Heart left ventricle (tissue), 16 donors: Measurements from ENCODE around the gene UNKL. TPM values are rescaled to one million over a fixed set of nuclear protein-coding genes. Genes with fewer than 3 reads are reported as not detected.

Experiments used
- ATAC-seq, 4 donors: fragments of 200-7000 bp; cut with Tn5 transposase; one replicate each; pipeline ENCODE4 v1.9.1; 2020 to 2022; ENCODE audit warnings: moderate library complexity in 4 of 4, mild to moderate bottlenecking in 3 of 4, moderate number of reproducible peaks in 1 of 4
- DNase-seq, 5 donors: peaks; one replicate each; pipeline ENCODE4 v3.0.0-alpha.2; 2020
- H3K27ac ChIP-seq, 12 donors: fragments of 200-600 bp; sonication (generic) in 4 of 12; one replicate each; pipeline versions ENCODE4 v1.5.0 to v1.8.0; 2016 to 2022; ENCODE audit warnings: mild to moderate bottlenecking in 2 of 12
- H3K27me3 ChIP-seq, 9 donors: fragments of 200-600 bp; sonication (generic) in 2 of 9; one replicate each; pipeline versions ENCODE4 v1.5.1 to v1.8.0; 2016 to 2022; ENCODE audit warnings: mild to moderate bottlenecking in 3 of 9
- H3K36me3 ChIP-seq, 9 donors: fragments of 200-600 bp; sonication (generic) in 2 of 9; one replicate each; pipeline versions ENCODE4 v1.5.0 to v1.8.0; 2018 to 2022; ENCODE audit warnings: mild to moderate bottlenecking in 2 of 9
- H3K4me1 ChIP-seq, 12 donors: fragments of 200-600 bp; sonication (generic) in 4 of 12; one replicate each; pipeline versions ENCODE4 v1.5.0 to v1.8.0; 2016 to 2022; ENCODE audit warnings: mild to moderate bottlenecking in 3 of 12
- H3K4me3 ChIP-seq, 12 donors: fragments of 200-600 bp; sonication (generic) in 4 of 12; one replicate each; pipeline versions ENCODE4 v1.5.0 to v1.8.0; 2017 to 2022; ENCODE audit warnings: mild to moderate bottlenecking in 9 of 12, moderate library complexity in 4 of 12
- H3K9me3 ChIP-seq, 12 donors: fragments of 200-600 bp; sonication (generic) in 4 of 12; one replicate each; pipeline versions ENCODE4 v1.5.0 to v1.8.0; 2016 to 2022; ENCODE audit warnings: mild to moderate bottlenecking in 1 of 12
- POLR2A ChIP-seq, 2 donors: fragments of 450-650 bp; IDR thresholded peaks; one replicate each; pipeline ENCODE4 v1.6.1; 2017; ENCODE audit warnings: antibody characterized with exemption in 2 of 2, mild to moderate bottlenecking in 2 of 2, moderate library complexity in 2 of 2
- WGBS, 4 donors: extraction: QIAGEN DNeasy Blood & Tissue Kit in 2 of 4; methylation state at CpG; one replicate each; pipeline versions ENCODE4 v1.1.5 to v1.1.7; 2013 to 2018; 5-methylcytosine and 5-hydroxymethylcytosine counted together
- intact Hi-C, 10 donors: fragments of 100-400 bp; cut with DNase I; formaldehyde crosslinking; loops; one replicate each; pipeline versions ENCODE4 v1.11.1 to v1.14.2; 2022
- polyA plus RNA-seq, 2 donors: library from polyadenylated mRNA; stranded (reverse); fragments of 200-250 nt; gene quantifications; one replicate each; pipeline ENCODE4 v1.2.3, GENCODE V29; 2013
- total RNA-seq, 9 donors: library from RNA; depleted of rRNA in 2 of 9; stranded (reverse); fragments of >200 nt in 2 of 9; fragmentation: NEBNext Ultra II Directional in 3 of 9; extraction: Animal tissue kit (Norgen Biotek cat#: 25700) in 3 of 9; gene quantifications; one replicate each; pipeline versions ENCODE4 v1.1.0 to v1.2.4, GENCODE V29; 2016 to 2023
- TF ChIP-seq, protein P1 (sequence below), 12 donors: fragments of 200-600 bp; sonication (generic) in 4 of 12; IDR thresholded peaks; one replicate each; pipeline versions ENCODE4 v1.5.0 to v1.8.0; 2018 to 2022; ENCODE audit warnings: antibody characterized with exemption in 12 of 12, mild to moderate bottlenecking in 5 of 12
- donor health status: ischemic (EF 13 %, LVEDD 7.1; RV severe dilation, severe dysfunction).
- donor health status: healthy with polysubstance abuse.
- donor health status: DM: no; HTN: yes; CAD: no.
- donor health status: DM: no; HTN: no; CAD: no.
- donor health status: ischemic (EF 25% LVEDD 6.9; RV normal size, moderate dysfunction).
- donor health status: ischemic (EF 25% LVEDD 5.7; RV mildly dilated, moderate dysfunction).
- donor health status: healthy.
- donor health status: DM: yes; HTN: yes; CAD: no.
- donor health status: ischemic (EF 35%, LVEDD 5.7; RV mildly dilated, moderate dysfunction).
- donor health status: nonischemic (EF 11% LVEDD 7.7; RV severe dilation, severe dysfunction).
- donor health status: DM: yes; HTN: yes; CAD: no.
- donor health status: PGD.
- donor health status: ischemic (EF 29% LVEDD 5.4; RV normal size, mild dysfunction).
- donor health status: nonischemic (EF 23%, LVEDD 6.1; RV moderate dilation, normal function).

Gene UNKL
- total and polyA plus RNA-seq, 11 donors: 4.3 to 18.3 (median 9.2) TPM

DNA sequence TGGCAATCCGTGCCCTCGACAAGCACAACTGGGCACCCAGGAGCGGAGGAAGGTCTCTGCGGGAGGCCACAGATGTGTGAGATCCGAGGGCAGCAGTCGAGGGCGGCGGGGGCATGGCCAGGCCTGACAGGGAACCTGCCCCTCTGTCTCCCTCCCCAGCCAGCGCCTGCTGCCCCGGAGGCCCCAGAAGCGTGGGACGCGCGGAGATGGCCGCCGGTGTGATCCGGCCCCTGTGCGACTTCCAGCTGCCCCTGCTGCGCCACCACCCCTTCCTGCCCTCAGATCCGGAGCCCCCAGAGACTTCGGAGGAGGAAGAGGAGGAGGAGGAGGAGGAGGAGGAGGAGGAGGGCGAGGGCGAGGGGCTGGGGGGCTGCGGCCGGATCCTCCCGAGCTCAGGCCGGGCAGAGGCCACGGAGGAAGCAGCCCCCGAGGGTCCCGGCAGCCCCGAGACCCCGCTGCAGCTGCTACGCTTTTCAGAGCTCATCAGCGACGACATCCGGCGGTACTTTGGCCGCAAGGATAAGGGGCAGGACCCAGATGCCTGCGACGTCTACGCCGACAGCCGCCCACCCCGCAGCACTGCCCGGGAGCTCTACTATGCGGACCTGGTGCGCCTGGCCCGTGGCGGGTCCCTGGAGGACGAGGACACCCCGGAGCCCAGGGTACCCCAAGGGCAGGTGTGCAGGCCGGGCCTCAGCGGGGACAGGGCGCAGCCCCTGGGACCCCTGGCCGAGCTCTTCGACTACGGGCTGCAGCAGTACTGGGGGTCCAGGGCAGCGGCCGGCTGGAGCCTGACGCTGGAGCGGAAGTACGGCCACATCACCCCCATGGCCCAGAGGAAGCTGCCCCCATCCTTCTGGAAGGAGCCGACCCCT, 18.1 kb upstream of the UNKL start:
- Histone ChIP-seq H3K9me3 (no peaks in the 10 kb centered on the region), H3K27me3 (no peaks in the 10 kb centered on the region), H3K27ac (peak overlapping the region; percentile 31 to 85 (median 74)), H3K36me3 (no peaks in the 10 kb centered on the region), H3K4me1 (peaks cover 0 to 23% (median 1%) of the 10 kb centered on the region in 12 donors), H3K4me3 (peak overlapping the region; percentile 21 to 57 (median 45))
- TF ChIP-seq, protein P1, sequence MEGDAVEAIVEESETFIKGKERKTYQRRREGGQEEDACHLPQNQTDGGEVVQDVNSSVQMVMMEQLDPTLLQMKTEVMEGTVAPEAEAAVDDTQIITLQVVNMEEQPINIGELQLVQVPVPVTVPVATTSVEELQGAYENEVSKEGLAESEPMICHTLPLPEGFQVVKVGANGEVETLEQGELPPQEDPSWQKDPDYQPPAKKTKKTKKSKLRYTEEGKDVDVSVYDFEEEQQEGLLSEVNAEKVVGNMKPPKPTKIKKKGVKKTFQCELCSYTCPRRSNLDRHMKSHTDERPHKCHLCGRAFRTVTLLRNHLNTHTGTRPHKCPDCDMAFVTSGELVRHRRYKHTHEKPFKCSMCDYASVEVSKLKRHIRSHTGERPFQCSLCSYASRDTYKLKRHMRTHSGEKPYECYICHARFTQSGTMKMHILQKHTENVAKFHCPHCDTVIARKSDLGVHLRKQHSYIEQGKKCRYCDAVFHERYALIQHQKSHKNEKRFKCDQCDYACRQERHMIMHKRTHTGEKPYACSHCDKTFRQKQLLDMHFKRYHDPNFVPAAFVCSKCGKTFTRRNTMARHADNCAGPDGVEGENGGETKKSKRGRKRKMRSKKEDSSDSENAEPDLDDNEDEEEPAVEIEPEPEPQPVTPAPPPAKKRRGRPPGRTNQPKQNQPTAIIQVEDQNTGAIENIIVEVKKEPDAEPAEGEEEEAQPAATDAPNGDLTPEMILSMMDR (IDR thresholded peaks at IDR 0.05): no peak
- TF ChIP-seq POLR2A (IDR thresholded peaks at IDR 0.05): no peak
- intact Hi-C loops: no loop called here
- ATAC-seq (peak in 1 of 4 donors; percentile 53), DNase-seq (peak in 2 of 5 donors; percentile 45 to 60)
- WGBS, 4 donors: 54 to 66% (median 57%) methylated on average over 48 to 63 of the region's 63 CpGs

DNA sequence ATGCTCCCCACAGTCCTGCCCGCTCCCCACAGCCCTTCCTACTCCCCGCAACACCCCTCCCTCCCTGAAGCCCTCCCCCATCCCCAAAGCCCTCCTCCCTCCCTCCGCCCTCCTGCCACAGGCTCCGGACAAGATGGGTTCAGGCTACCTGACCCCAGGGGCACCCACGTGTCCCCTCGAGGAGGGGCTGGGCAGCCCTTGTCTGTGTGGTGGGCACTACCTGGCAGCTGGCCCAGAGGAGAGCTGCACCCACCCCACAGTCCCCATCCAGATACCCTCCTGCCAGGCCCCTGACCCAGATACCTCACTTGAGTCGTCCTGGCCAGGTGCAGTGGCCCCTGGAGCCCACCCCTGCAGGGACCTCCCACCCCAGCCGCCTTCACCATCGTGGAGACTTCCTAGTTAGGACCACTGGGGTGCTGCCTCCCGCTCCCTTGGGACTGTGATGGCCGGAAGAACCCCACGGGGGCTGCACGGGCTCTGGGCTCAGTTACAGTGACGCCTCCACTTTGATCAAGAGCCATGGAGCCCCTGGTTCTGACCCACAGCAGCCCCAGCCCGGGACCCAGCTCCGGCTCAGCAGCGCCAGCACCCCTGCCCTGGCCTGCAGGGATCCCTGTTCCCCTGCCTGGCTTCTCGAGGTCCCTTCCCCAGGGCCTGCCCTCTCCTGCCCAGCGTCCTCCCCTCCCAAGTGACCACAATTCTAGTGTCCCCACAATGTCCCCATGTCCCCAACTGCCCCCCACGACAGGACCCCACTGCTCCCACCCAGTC, 17.2 kb upstream of the UNKL start:
- TF ChIP-seq, protein P1 (IDR thresholded peaks at IDR 0.05): no peak
- TF ChIP-seq POLR2A (IDR thresholded peaks at IDR 0.05): no peak
- 75 to 81% (median 80%) methylated on average over 16 to 20 of the region's 20 CpGs for WGBS, 4 donors
- peak in 1 of 5 donors; percentile 60 for DNase-seq
- H3K27ac ChIP-seq: peak overlapping the region in 9 of 12 donors; percentile 40 to 85 (median 77)
- peaks cover 0 to 23% (median 1%) of the 10 kb centered on the region in 12 donors for H3K4me1 ChIP-seq
- no peaks in the 10 kb centered on the region for H3K36me3 ChIP-seq
- ATAC-seq: no peak
- intact Hi-C loops: no loop called here
- no peaks in the 10 kb centered on the region for H3K9me3 ChIP-seq
- H3K4me3 ChIP-seq: peak overlapping the region in 9 of 12 donors; percentile 43 to 57 (median 48)
- H3K27me3 ChIP-seq: no peaks in the 10 kb centered on the region

DNA sequence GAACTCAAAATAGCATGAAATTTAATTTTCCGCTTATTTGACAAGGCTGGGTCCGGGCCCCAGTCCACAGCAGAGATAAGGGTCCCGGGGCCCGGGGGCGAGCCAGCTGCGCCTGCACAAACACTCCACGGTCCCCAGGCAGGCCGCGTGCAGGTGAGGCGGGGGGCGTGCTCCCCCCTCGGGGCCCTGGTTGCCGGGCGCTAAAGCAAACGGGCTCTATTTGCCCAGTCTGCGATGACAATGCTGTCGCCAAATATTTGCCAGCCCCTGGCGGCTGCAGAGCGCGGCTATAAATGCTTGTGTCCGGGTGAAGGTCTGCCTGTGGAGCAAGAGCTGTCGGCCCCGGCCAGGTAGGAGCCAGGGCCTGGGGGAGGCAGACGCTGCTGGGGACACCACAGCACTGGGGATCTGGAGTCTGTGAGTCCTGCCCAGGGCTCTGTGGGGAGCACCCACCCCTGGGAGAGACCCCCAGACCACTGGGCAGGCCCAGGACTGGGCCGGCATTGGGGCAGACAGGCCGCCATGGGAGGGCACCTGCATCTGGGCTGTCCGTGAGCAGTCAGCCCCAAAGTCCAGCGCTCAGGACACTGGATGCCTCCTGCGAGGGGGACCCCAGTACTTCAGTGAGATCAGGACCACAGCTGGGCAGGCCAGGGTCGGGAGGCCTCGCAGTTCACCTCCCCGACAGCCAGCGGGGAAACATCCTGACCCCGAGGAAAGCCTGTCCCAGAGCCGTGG, 16.4 kb upstream of the UNKL start, which contains the start of gene PERCC1:
PERCC1 (plus strand) TSS at position 320 of the 738 bp plus-strand sequence. CDS start 1,516 bp downstream, outside the sequence.
- intact Hi-C loops: no loop called here
- TF ChIP-seq, protein P1 (IDR thresholded peaks at IDR 0.05): no peak
- TF ChIP-seq POLR2A (IDR thresholded peaks at IDR 0.05): no peak
- no peak for ATAC-seq
- H3K4me3 ChIP-seq: peak within 1 kb of the TSS in 7 of 12 donors; percentile 43 to 57 (median 48)
- 56 to 72% (median 61%) methylated on average over 25 to 35 of the region's 35 CpGs for WGBS, 4 donors
- H3K27ac ChIP-seq: peak within 1 kb of the TSS in 8 of 12 donors; percentile 61 to 85 (median 78)
- DNase-seq: peak in 1 of 5 donors; percentile 39
- H3K27me3 ChIP-seq: no peaks in the 10 kb centered on the region
- H3K9me3 ChIP-seq: no peaks in the 10 kb centered on the region
- peaks cover 0 to 23% (median 1%) of the 10 kb centered on the region in 12 donors for H3K4me1 ChIP-seq
- no peaks in the 10 kb centered on the region for H3K36me3 ChIP-seq
